T47D (cell line): ENCODE results near the gene TGM1.

Experiments used
- DNase-seq, 2 experiments: peaks; one replicate each; pipeline versions ENCODE4 v3.0.0 to v3.0.0-alpha.2; 2011 to 2012; ENCODE audit warnings: low read depth in 1 of 2, low spot score in 1 of 2
- JUND ChIP-seq: IDR thresholded peaks from 2 replicates; pipeline ENCODE4 v1.6.1; 2012; ENCODE audit warnings: low read depth
- in situ Hi-C: cut with HindIII; loops from 2 replicates; pipeline ENCODE4 v1.10.0; 2016; ENCODE audit warnings: low sequenced_read_pairs, low pct_unique_long_range_greater_than_20kb

Gene TGM1

DNA sequence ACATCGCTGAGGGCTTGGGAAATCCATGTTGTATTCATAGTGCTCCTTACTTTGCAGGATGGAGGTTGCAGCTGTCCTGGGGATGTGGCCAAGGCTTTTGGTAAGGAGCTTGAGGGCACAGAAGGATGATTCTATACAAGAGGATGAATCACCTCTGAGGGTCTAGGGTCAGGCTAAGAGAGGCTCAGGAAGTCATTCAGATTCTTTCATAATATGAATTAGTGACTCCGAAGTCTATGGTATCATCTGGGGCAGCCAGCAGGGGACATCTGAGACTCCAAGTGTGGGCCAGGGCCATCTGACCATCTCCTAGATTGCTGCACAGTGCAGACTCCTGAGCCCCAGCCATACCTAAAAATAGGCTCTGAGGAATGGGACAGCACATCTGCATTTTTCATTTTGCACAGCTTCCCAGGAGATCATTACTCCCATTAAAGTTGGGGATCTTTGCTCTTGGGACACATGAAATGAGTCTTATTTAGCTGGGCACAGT, 25.5 kb downstream of the TGM1 start:
- no peak for DNase-seq
- in situ Hi-C loops: no loop called here
- no peak for TF ChIP-seq JUND

DNA sequence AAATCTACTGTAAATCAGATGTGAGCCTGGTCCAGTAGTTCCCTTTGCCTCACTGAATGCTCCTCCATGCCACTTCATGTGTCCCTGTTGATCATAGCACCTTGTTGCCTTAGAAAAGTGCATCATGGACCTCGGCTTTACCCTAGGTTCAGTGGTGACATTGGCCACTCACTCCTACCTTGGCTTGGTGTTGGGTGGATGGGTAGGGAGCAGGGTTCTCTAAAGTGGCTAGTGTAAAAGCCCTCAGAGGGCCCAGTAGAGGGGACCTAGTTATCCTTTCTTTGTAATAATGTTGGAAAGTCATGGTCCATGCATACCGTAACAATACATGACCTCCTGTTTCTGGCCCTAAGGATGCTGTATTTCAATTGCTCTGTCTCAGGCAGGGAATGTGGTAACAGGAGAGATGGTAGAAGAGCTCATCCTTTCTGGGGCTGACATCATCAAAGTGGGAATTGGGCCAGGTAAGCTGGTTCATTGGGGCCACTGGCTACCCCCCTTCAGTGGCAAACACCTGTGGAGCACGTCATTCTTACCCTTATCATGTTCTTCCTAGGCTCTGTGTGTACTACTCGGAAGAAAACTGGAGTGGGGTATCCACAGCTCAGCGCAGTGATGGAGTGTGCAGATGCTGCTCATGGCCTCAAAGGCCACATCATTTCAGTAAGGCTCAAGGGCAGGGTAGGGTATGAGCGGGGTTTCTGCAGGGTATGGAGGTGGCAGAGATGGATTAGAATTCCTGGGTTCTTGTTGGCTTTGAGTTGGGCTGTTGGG, 26.1 kb downstream of the TGM1 start:
- DNase-seq: no peak

DNA sequence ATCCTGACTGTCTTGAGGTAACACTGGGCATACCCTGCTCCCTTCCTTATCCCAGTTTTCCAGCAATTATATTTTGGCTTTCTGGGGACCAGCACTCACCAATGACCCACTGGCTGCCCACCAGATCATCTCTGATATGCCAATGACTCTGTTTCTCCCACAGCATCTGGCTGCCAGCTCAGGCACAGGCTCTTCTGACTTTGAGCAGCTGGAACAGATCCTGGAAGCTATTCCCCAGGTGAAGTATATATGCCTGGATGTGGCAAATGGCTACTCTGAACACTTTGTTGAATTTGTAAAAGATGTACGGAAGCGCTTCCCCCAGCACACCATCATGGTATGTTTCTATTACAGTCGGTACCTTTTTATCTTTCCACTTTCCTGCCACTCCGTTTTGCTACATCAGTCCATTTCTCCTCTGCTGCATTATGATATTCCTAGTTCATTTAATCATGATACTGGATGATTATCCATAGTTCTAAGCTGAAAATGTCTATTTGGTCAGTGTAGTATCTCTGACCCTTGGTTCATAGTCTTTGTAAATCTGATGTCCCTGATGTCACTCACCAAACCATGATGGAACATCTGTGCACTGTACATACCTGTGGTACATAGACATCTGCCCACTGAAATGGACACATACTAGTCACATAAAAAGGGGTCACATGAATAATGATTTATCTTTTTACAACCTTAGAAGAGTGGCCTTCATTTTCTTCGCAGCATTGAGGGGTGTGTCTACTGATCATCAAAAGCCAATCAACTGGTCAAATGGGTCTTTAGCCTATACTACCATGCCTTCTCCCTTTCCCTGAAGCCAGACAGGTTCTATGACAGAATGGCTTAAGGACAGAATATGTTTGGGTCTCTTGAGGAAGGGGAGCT, 26.9 kb downstream of the TGM1 start:
- no peak for DNase-seq
- TF ChIP-seq JUND: no peak
- in situ Hi-C loops: no loop called here

More for the DNA sequence above, 26.1 kb downstream of the TGM1 start:
- TF ChIP-seq JUND: no peak
- in situ Hi-C loops: no loop called here

DNA sequence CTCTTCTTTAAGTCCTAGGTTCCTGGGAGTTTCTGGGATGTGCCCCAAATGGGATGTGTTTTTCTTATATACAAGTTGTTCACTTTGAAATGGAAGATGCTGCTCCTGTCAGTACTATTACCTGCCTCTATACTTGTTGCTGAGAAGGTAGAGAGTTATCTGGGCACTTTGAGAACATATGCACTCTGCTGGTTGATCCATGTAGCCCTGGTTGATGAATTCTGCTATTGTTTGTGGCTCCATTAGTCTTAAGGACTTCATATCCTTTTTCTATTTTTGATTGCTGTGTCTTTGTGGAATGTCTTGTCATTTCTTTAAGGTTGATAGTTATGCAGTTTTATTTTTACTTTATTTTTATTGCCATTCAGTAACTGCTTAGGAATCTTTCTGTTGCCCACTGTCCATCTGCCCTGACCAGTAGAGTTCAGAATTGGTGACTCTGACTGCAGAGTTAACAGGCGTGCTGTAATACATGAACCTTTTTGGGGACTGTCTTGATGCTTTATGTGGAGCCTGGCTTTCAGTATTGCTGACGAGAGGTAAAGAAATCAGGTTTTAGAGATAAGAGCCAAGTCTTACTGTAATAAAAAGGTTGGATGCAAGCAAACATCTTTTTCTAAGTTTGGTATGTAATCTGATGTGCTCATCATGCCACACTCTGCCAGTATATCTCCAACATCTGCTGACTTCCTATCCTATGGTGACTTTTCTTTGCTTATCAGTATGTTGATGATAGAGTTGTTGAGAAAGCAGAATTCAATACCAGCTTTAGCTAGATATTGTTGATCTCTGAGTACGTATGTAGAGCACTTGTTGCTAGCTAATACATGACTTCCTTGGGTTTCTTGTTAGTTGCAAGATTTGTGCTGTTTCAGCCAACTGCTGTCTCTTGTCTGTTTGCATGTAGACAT, 28.6 kb downstream of the TGM1 start:
- in situ Hi-C loops: no loop called here
- no peak for TF ChIP-seq JUND

DNA sequence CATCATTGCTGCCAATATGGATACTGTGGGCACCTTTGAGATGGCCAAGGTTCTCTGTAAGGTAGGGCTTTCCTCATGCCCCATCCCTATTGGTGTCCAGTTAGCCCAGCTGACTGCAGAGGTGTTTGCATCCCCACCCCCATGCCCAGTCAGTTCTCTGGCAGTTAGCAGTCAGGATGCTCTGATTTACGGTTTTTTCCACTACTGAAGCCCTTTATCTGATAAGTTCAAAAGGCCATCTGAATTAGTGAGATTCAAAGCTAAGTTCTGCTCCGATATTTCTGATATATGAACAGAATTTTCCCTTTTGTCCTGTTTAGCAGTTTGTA, 29.5 kb downstream of the TGM1 start:
- in situ Hi-C loops: no loop called here
- DNase-seq: no peak
- TF ChIP-seq JUND: no peak

More for the DNA sequence above, 28.6 kb downstream of the TGM1 start:
- DNase-seq: no peak

DNA sequence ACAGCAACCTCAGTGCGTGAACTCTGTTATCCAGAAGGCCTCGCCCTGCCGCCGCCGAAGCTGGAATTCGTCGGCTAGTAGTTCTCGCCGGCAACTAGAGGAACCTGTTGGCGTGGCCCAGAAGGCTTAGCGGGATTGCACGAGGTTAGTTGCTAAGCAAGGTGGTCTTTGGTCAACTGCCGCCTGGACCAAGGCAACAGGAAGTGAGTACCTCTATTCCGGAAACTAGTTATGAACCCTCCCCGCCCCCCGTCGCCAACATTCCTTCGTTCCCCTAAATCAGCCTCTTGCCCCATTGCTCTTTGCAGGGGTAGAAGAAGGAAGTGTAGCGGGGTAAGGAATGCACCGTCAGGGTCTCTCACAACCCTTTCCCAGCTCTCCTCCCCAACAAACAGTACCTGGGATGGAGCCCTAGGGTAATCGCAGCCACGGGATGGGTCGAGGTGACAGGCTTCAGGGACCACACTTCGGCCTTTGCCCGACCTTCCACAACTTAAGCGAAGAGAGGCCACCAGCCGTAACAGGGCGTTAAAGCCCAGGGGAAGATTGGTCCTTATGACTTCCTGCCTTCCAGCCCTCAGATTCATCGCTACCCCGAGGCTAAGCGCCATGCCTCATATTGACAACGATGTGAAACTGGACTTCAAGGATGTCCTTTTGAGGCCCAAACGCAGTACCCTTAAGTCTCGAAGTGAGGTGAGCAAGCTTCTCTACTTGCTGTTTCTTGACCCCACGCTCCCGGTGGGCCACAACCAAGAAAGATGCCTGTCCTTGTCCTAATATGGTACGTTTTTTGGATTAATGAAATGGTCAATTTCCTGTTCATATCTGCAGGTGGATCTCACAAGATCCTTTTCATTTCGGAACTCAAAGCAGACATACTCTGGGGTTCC, 30.1 kb downstream of the TGM1 start, which contains the start of gene GMPR2:
TSS of gene GMPR2 (plus strand) at position 285 of the 893 bp plus-strand sequence. CDS start at position 610, 325 bp downstream.
- no peak for DNase-seq
- in situ Hi-C loops: no loop called here
- TF ChIP-seq JUND: no peak

DNA sequence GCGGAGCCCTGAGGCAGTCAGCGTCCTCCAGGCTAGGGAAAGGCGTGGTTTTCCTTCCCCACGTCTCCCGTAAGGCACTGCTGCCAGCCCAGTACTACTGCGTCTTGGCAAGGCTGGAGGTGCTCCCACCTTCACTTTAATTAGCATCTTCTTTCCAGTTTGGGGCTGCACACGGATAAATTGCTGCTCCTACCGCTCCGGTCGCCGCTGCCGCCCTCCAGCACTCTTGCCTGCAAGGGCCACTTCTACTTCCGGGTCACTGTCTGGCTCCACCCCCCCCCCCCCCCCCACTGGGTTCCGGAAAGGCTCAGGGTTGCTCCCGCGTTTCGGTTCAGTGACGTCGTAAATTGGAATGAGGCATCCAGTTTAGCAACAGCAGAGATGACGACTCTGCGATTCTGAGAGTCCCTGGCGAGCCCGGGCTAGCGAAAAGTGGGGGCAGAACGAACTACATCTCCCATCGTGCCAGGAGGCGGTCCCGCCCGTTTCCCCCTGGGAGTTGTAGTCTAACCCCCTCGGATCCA, 30.8 kb downstream of the TGM1 start, which contains the start of gene NEDD8:
TSS of gene NEDD8 (minus strand) at position 247 of the 524 bp plus-strand sequence. CDS start at position 147, 100 bp downstream.
- peak; percentile 45 to 96 for DNase-seq
- in situ Hi-C loops: no loop called here
- TF ChIP-seq JUND: no peak

DNA sequence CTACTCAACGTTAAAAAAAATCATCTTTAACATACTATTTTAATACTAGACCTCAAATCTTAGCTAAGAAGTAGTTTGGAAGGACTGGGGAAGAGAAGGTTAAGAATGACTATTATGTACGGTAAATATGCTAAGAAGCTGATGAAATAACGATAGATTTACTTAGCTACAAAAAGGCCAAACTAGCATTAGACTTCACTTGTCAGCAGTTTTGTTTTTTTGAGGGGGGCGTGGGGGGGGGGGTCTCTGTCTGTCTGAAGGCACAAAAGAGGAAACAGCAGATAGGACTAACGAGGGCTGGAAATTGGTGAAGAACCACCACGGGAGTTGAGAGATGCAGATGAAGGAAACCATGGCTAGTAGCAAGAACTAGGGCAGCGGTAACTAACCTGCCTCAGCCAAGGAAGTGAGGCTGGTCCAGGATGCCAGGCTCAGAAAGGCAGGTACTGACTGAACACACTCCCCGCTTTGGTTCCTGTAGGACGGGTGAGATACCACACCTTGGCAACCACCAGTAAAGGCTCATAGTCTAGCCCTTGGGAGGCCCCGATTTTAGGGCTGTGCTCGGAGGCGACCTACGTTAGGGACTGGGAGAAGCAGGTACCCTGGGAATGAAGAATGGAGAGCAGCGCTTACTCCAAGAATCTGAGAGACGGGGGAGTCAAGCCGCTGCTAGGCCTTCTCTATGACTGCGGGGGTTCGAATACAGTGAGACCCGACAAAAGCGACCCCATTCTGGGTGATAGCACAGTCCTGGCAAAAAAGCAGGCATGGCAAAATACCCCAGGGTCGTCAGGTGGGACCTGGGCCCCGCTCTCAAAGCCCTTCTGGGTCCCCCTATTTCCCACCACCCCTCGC, 31.5 kb downstream of the TGM1 start:
- in situ Hi-C loops: no loop called here
- no peak for DNase-seq

DNA sequence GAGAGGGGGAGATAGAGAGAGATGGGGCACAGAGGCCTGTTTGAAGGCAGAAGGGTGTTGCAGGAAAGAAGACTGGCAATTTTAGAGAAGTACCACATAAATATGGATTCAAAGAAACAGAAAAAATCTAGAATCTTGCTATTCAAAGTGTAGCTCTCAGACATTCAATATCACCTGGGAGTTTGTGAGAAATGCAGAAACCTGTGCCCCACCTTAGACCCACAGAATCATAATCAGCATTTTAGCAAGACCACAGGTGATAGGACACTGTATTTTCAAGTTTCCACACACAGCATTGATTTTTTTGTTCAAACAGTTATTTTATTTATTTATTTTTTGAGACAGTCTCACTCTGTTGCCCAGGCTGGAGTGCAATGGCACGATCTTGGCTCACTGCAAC, 34.1 kb downstream of the TGM1 start:
- TF ChIP-seq JUND: no peak
- in situ Hi-C loops: no loop called here
- no peak for DNase-seq

More for the DNA sequence above, 31.5 kb downstream of the TGM1 start:
- TF ChIP-seq JUND: no peak

DNA sequence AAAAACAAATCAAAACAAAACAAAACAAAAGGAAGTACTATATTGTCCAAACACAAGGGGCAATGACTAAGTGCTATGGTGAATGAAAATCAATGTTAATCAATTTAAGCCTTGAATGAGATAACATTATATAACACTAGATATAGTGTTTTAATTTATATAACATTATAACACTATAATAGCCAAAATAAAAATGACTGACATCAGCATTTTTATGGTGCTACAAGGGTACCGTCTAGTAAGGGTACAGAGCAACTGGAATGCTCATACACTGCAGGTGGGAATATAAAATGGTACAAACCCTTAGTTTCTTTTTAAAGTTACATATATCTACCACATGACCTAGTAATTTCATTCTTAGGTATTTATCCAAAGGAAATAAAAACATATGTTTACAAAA, 36.5 kb downstream of the TGM1 start:
- no peak for TF ChIP-seq JUND
- in situ Hi-C loops: no loop called here

More for the DNA sequence above, 36.5 kb downstream of the TGM1 start:
- no peak for DNase-seq
